Stimulated activated CD4-positive, alpha-beta T cell treated with anti-CD3 and anti-CD28 coated beads, Interleukin-12 subunit alpha, Interleukin-12 subunit beta, amount 100 ng/mL, for 48 hours (primary cell): ENCODE measurements around the gene U2SURP.
A peak's percentile ranks its signal among the peaks of the same experiment; 100 is the strongest.
"Not testable (repeated sequence)": the region's sequence is repeated elsewhere in the genome, so short reads cannot be mapped to it uniquely, and the experiment has no call there.

Source experiments
- DNase-seq, 3 donors: peaks; one replicate each; pipeline ENCODE4 v3.0.0-alpha.2; 2020; ENCODE audit warnings: low read depth in 2 of 3, low spot score in 1 of 3

U2SURP gene

GRCh38 chr3:142976621-142977398 lies 24.6 kb upstream of the U2SURP start:
- DNase-seq: no peak

GRCh38 chr3:142977399-142977728 lies 24.0 kb upstream of the U2SURP start:
- no peak for DNase-seq

GRCh38 chr3:142981108-142981507 lies 20.3 kb upstream of the U2SURP start:
- DNase-seq: no peak

GRCh38 chr3:142982038-142982773 lies 19.2 kb upstream of the U2SURP start:
- no peak for DNase-seq

- DNase-seq: no peak
Observed at GRCh38 chr3:142983318-142983717, 18.1 kb upstream of the U2SURP start.

- no peak for DNase-seq
Observed at GRCh38 chr3:142984255-142984654, 17.1 kb upstream of the U2SURP start.

- DNase-seq: no peak
Observed at GRCh38 chr3:142987080-142987700, 14.2 kb upstream of the U2SURP start.

- DNase-seq: no peak
Observed at GRCh38 chr3:142987707-142988106, 13.7 kb upstream of the U2SURP start.

- DNase-seq: not testable (repeated sequence)
Observed at GRCh38 chr3:142988221-142988620, 13.1 kb upstream of the U2SURP start.

GRCh38 chr3:142988826-142989225 lies 12.5 kb upstream of the U2SURP start:
- DNase-seq: not testable (repeated sequence)

GRCh38 chr3:142990721-142991120 lies 10.6 kb upstream of the U2SURP start:
- DNase-seq: no peak

- DNase-seq: no peak
Observed at GRCh38 chr3:142992323-142992722, 9.0 kb upstream of the U2SURP start.

GRCh38 chr3:142993958-142994442 lies 7.4 kb upstream of the U2SURP start:
- peak; percentile 26 to 30 (median 27) for DNase-seq

GRCh38 chr3:142997330-142997729 lies 4.0 kb upstream of the U2SURP start:
- no peak for DNase-seq

GRCh38 chr3:142998439-142998838 lies 2.9 kb upstream of the U2SURP start:
- DNase-seq: no peak

- no peak for DNase-seq
Observed at GRCh38 chr3:142999881-143000280, 1.5 kb upstream of the U2SURP start.

- DNase-seq: no peak
Observed at GRCh38 chr3:143000528-143000927, 842 bp upstream of the U2SURP start.

- peak in 1 of 3 donors; percentile 37 for DNase-seq
Observed at GRCh38 chr3:143001034-143001368, 369 bp upstream of the U2SURP start.

GRCh38 chr3:143002083-143002712 lies 828 bp downstream of the U2SURP start:
- peak in 2 of 3 donors; percentile 3 to 28 for DNase-seq

GRCh38 chr3:143002727-143003126 lies 1.4 kb downstream of the U2SURP start:
- no peak for DNase-seq

GRCh38 chr3:143004823-143005222 lies 3.5 kb downstream of the U2SURP start:
- no peak for DNase-seq

GRCh38 chr3:143010024-143010423 lies 8.7 kb downstream of the U2SURP start:
- no peak for DNase-seq
